ENCODE measurements around the gene SRD5A2. TPM values are rescaled to one million over a fixed set of nuclear protein-coding genes. Genes with fewer than 3 reads are reported as not detected.

SRD5A2 gene
- total and polyA plus RNA-seq, 2 of the 4 experiments (the other 2 are of a cell fraction) = not detected

- Histone ChIP-seq H2AK9ac (replicated peaks; ENCODE audit: low read depth, low read length, poor library complexity) (no peak overlapping the region), H3K9me1 (ENCODE audit: insufficient read depth, low read length) (no peaks in the 10 kb centered on the region), H3K14ac (replicated peaks; ENCODE audit: low read depth, low read length) (no peak overlapping the region), H2BK15ac (ENCODE audit: low read depth, low read length) (no peak overlapping the region), H4K8ac (ENCODE audit: low read depth in 2 of 2, low read length in 2 of 2) (no peak overlapping the region), H3K9me3 (ENCODE audit: control insufficient read depth, insufficient read depth, low read length) (no peaks in the 10 kb centered on the region), H2AK5ac (ENCODE audit: low read depth, low read length) (no peak overlapping the region), H3K4me2 (ENCODE audit: low read depth, low read length) (no peak overlapping the region), H4K91ac (ENCODE audit: insufficient read depth, low read depth, low read length) (no peak overlapping the region), H3K23ac (ENCODE audit: low read depth, low read length) (no peak overlapping the region), H4K5ac (ENCODE audit: low read depth, low read length) (no peak overlapping the region), H3K4ac (ENCODE audit: low read depth, low read length) (no peak overlapping the region), H3K27me3 (ENCODE audit: control insufficient read depth, insufficient read depth, low read length) (no peaks in the 10 kb centered on the region), H2BK120ac (ENCODE audit: low read depth, low read length) (no peak overlapping the region), H3K9ac (ENCODE audit: low read depth, low read length) (no peak overlapping the region), H3K18ac (ENCODE audit: low read depth, low read length) (no peak overlapping the region), H2BK20ac (ENCODE audit: low read depth, low read length) (no peak overlapping the region), H3K36me3 (ENCODE audit: control insufficient read depth, insufficient read depth, low read length) (no peaks in the 10 kb centered on the region), H4K20me1 (ENCODE audit: insufficient read depth, low read length) (no peaks in the 10 kb centered on the region), H3K79me1 (ENCODE audit: low read depth in 1 of 2, low read length in 2 of 2) (no peaks in the 10 kb centered on the region), H3K4me3 (ENCODE audit: insufficient read depth, low read depth, low read length) (no peak overlapping the region), H2BK5ac (ENCODE audit: low read depth, low read length, poor library complexity, severe bottlenecking) (no peak overlapping the region), H2AFZ (replicated peaks; ENCODE audit: low read length, poor library complexity) (no peak overlapping the region), H3K56ac (ENCODE audit: extremely low read depth, insufficient read depth, low read length) (no peak overlapping the region), H3K27ac (ENCODE audit: insufficient read depth, low read length) (no peak overlapping the region), H3K4me1 (ENCODE audit: control insufficient read depth, insufficient read depth, low read length) (no peaks in the 10 kb centered on the region)
- POLR2A ChIA-PET (ENCODE audit: unreplicated experiment) = no interaction called here
- TF ChIP-seq SMC3 (IDR thresholded peaks at IDR 0.05; ENCODE audit: low read depth, low read length) = no peak
- no peak for TF ChIP-seq RAD21 (IDR thresholded peaks at IDR 0.05; ENCODE audit: low read length)
- no peak for TF ChIP-seq CTCF (conservative IDR thresholded peaks at IDR 0.05; ENCODE audit: low read depth, low read length)
- no peak for TF ChIP-seq RFX5 (IDR thresholded peaks at IDR 0.05; ENCODE audit: low read depth, low read length)
- TF ChIP-seq CHD1 (IDR thresholded peaks at IDR 0.05; ENCODE audit: low read depth, low read length) = no peak
- TF ChIP-seq POLR2A (IDR thresholded peaks at IDR 0.05; ENCODE audit: low read depth, low read length) = no peak
- no peak for TF ChIP-seq MAFK (IDR thresholded peaks at IDR 0.05; ENCODE audit: low read depth, low read length)
- TF ChIP-seq NFE2L2 (IDR thresholded peaks at IDR 0.05; ENCODE audit: low read depth, low read length) = no peak
- no peak for TF ChIP-seq BHLHE40 (IDR thresholded peaks at IDR 0.05; ENCODE audit: low read depth, low read length)
- no peak for TF ChIP-seq CEBPB (IDR thresholded peaks at IDR 0.05; ENCODE audit: low read depth, low read length)
- TF ChIP-seq MAZ (IDR thresholded peaks at IDR 0.05; ENCODE audit: borderline replicate concordance, low read depth, low read length) = no peak
- no peak for TF ChIP-seq FOS (IDR thresholded peaks at IDR 0.05; ENCODE audit: low read depth, low read length)
- TF ChIP-seq MXI1 (IDR thresholded peaks at IDR 0.05; ENCODE audit: borderline replicate concordance, low read depth, low read length) = no peak
- no peak for TF ChIP-seq RCOR1 (IDR thresholded peaks at IDR 0.05; ENCODE audit: insufficient replicate concordance, low read length)
- TF ChIP-seq ELK1 (IDR thresholded peaks at IDR 0.05; ENCODE audit: borderline replicate concordance, low read depth, low read length) = no peak
- TF ChIP-seq USF2 (IDR thresholded peaks at IDR 0.05; ENCODE audit: low read depth, low read length) = no peak
- dilution Hi-C loops (cut with HindIII; ENCODE audit: low sequenced_read_pairs, unreplicated experiment) (no loop called here), in situ Hi-C loops (cut with MboI; ENCODE audit: low sequenced_read_pairs) (no loop called here), intact Hi-C loops (cut with micrococcal nuclease) (no loop called here)
- ATAC-seq (ENCODE audit: low read depth) = no peak
- no TSS peak for BruUV-seq (replicated peaks)
- no peak for DNase-seq
- no CpG with 5 or more reads among the region's 3 CpGs for WGBS, 2 experiments (ENCODE audit: extremely low coverage in 2 of 2, insufficient read length in 1 of 2)
- CTCF ChIA-PET = no interaction called here
These were observed 41.2 kb downstream of the SRD5A2 start for GRCh38 chr2:31539505-31539904.
